NCI-H146 treated with DMSO at 0.1 percent for 48 hours (cell line): ENCODE data around the gene TSR3.

Experiments used
- DNase-seq: peaks from one replicate; lab custom pipeline; 2025; ENCODE audit not compliant: unreplicated experiment; lab: John Stamatoyannopoulos, UW

TSR3 gene

DNA sequence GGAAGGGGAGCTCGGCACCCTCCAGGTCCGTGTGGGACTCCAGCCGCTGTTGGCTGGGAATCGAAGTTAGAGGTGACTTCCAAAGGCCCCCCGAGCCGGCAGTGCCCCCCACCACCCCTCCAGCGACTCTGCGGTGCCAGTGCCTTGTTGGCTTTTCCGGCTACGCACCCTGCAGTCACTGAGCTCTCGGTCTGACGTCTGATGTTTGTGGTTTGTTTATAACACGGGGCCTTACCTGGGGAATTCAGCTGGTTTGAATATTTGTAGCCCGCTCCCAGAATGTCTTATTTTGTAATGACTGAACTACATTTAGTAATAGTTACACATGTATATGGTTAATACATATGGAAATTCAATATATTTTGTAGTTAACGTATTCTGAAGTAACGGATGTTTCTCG is 25.3 kb downstream of the TSR3 start:
- no peak for DNase-seq

- DNase-seq, result no peak
These were observed 25.9 kb downstream of the TSR3 start for GRCh38 chr16:1325673-1326371.

DNA sequence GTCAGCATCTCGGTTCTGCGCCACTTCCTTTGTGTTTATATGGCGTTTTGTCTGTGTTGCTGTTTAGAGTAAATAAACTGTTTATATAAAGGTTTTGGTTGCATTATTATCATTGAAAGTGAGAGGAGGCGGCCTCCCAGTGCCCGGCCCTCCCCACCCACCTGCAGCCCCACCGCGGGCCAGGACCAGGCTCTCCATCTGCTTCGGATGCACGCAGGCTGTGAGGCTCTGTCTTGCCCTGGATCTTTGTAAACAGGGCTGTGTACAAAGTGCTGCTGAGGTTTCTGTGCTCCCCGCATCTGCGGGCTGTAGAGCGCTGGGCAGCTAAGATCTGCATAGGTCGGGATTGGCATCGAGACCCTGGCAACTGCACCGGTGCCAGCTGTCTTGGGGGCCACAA is 26.4 kb downstream of the TSR3 start:
- DNase-seq, result no peak

DNA sequence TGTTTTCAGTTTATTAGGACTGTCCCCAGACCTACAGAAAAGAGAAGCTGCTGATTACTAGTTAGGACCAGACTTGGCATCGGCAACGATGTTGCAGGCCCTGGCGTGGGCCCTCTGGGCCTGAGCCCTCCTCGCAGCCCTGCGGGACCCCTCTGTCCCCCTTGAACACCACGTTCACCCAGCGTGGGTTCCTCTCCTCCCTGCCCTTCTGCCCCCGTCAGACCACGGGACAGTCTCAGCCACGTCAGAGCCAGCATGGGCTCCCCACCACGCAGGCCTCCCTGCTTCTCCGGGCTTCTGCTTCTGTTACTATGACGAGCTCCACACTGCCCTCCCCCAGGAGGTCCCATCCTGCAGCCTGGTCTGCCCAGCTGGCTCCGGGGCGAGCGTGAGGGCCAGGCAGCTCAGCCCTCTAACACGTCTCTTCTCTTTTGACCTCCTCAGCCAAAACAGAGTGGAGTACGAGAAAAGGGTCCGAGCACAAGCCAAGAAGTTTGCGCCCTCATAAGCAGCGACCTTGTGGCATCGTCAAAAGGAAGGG is 27.3 kb downstream of the TSR3 start:
- no peak for DNase-seq

GRCh38 chr16:1323296-1324239 is 28.1 kb downstream of the TSR3 start:
- DNase-seq, result no peak

- DNase-seq, result no peak
These were observed 29.3 kb downstream of the TSR3 start for GRCh38 chr16:1322407-1322806.

DNA sequence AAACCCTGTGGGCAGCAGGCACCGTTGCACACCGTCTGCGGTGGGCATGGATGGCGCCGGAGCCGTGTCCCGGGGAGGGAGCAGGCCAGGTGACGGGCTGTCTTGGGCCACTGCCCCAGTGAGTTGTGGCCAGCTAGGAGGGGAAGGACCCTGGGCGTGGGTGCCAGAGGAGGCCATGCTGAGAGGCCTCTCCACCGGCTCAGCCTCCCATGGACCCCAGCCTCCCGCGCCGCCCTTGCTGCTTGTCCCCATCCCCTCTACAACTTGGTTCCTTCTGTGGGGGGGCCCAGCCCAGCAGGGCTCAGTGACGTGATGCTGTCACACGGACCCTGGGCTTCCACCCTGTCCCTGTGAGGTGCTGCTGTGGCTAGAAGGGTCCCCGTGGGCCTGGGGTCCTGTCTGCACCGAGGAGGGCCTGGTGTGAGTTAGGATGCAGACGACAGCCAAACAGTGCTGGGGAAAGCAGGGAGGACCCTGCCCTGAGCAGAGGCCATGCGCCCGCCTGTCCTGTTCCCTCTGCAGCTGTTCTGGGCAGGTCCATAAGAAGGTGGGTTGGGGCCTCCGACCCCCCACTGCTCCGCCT is 30.9 kb downstream of the TSR3 start:
- no peak for DNase-seq

DNA sequence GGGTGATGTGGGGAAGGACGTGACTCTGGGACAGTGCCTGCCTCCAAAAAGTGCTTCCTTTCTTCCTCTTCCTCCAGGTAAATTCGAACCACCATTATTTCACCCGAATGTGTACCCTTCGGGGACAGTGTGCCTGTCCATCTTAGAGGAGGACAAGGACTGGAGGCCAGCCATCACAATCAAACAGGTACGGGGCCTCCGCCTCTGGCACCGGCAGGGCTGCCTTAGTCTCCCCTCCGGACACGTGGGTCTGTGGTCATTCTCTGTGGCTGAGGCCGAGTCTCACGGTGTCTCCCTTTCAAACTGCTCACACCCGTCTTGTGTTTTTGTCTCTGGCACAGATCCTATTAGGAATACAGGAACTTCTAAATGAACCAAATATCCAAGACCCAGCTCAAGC is 31.6 kb downstream of the TSR3 start:
- no peak for DNase-seq

GRCh38 chr16:1319041-1319440 is 32.6 kb downstream of the TSR3 start:
- DNase-seq, result no peak

DNA sequence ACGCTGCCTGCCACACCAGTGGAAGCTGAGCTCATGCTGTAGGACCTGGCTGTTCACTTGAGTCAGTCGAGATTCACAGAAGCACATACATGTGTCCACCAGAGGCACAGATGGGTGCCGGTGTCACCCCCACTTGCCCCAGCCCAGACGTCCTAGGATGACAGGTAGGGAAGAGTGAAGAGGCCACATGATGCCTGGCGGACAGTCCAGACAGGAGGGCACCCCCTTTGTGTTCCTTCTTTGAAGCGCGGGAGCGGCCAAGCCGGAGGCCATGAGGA is 33.5 kb downstream of the TSR3 start:
- DNase-seq, result no peak

GRCh38 chr16:1317479-1318267 is 34.0 kb downstream of the TSR3 start:
- DNase-seq, result no peak

DNA sequence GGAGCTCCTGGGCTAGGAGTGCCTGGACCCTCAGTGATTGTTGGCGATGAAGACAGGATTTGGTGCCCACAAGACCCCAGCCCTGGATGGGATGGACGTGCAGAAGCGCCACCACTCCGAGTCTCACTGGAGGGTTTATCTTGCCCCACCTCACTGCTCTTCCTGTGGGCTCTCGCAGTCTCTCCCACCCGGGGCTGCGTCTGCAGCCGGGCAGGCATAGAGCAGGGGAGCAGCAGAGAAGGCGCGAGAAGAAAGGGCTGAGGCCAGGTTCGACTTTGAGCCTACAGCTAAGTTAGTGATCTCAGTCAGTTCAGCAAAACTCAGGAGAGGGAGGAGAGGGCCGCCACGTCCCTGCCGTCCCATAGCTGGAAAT is 35.7 kb downstream of the TSR3 start:
- DNase-seq, result no peak

GRCh38 chr16:1315081-1316032 is 36.3 kb downstream of the TSR3 start:
- no peak for DNase-seq

- DNase-seq, result no peak
These were observed 37.1 kb downstream of the TSR3 start for GRCh38 chr16:1314399-1315068.

DNA sequence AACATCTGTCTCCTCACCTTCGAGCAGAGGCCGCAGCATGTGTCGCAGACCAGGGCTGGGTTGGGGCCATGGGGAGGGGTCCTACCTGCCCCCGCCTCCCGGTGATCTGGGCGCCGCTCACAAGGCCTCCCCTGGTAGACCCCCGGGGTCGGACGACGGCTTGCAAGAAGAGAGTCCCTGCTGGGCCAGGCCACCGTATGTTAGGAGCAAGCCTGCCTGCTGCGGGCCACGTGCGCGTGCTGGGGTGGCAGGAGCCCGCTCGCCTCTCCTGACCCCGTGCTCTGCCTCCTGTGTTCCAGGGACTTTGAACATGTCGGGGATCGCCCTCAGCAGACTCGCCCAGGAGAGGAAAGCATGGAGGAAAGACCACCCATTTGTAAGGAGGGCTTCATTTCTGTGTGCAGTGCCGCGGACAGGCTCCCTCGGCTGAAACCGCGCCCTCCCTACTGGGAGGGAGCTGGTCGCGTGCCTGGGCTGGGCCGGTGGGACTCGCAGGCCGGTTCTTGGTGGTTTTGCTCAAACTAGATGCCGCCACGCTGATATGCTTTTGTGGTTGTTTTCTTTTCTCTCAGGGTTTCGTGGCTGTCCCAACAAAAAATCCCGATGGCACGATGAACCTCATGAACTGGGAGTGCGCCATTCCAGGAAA is 37.8 kb downstream of the TSR3 start:
- no peak for DNase-seq

- DNase-seq, result no peak
These were observed 38.8 kb downstream of the TSR3 start for GRCh38 chr16:1312903-1313302.

DNA sequence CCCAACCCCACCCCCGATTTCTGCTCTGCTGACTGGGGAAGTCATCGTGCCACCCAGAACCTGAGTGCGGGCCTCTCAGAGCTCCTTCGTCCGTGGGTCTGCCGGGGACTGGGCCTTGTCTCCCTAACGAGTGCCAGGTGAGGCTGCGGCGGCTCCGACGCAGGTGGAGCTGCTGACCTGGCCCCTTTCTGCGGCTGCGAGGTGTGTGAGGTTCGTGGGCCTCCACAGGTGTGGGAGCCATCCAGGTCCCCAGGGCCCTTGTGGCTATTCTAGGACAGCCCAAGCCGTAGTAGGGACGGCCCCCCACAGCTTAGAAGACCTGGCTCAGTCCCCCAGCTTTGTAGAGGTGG is 39.2 kb downstream of the TSR3 start:
- no peak for DNase-seq

- no peak for DNase-seq
These were observed 39.8 kb downstream of the TSR3 start for GRCh38 chr16:1311738-1312466.
